Nephron progenitor cell (in vitro differentiated cells): ENCODE data around the gene CCNY.

ENCODE experiments used
- DNase-seq: peaks from one replicate; pipeline ENCODE4 v3.0.0; 2021
- H3K27ac Mint-ChIP-seq: 2 replicates; pipeline ENCODE4 v1.8.0; 2021; ENCODE audit warnings: mild to moderate bottlenecking, moderate library complexity, mixed read lengths
- H3K27me3 Mint-ChIP-seq: 2 replicates; pipeline ENCODE4 v1.8.0; 2021; ENCODE audit warnings: mild to moderate bottlenecking, low read depth, mixed read lengths; ENCODE audit not compliant: poor library complexity
- H3K36me3 Mint-ChIP-seq: 2 replicates; pipeline ENCODE4 v1.8.0; 2021; ENCODE audit warnings: low read depth, mixed read lengths
- H3K4me1 Mint-ChIP-seq: 2 replicates; pipeline ENCODE4 v1.8.0; 2021; ENCODE audit warnings: mixed read lengths
- H3K4me3 Mint-ChIP-seq: 2 replicates; pipeline ENCODE4 v1.8.0; 2021; ENCODE audit warnings: mild to moderate bottlenecking, moderate library complexity, mixed read lengths
- H3K9me3 Mint-ChIP-seq: 2 replicates; pipeline ENCODE4 v1.8.0; 2021; ENCODE audit warnings: mild to moderate bottlenecking, moderate library complexity, mixed read lengths
- CTCF ChIP-seq: fragments of 200-600 bp; sonication (generic); IDR thresholded peaks from 2 replicates; pipeline ENCODE4 v1.5.0; 2021; ENCODE audit warnings: antibody characterized with exemption

The CCNY gene

GRCh38 chr10:35606430-35606829 is 270.1 kb downstream of the CCNY start:
- no peak for TF ChIP-seq CTCF

GRCh38 chr10:35607475-35608327 is 271.4 kb downstream of the CCNY start:
- Mint-ChIP-seq H3K36me3 (no peaks in the 10 kb centered on the region), H3K4me1 (no peaks in the 10 kb centered on the region), H3K27ac (no peak overlapping the region), H3K9me3 (peaks cover 15% of the 10 kb centered on the region), H3K4me3 (no peak overlapping the region), H3K27me3 (peaks cover 3% of the 10 kb centered on the region)
- DNase-seq: no peak
- TF ChIP-seq CTCF: no peak

More at GRCh38 chr10:35606430-35606829, 270.1 kb downstream of the CCNY start:
- no peak overlapping the region for H3K27ac Mint-ChIP-seq
- DNase-seq: no peak
- H3K4me1 Mint-ChIP-seq: no peaks in the 10 kb centered on the region
- H3K36me3 Mint-ChIP-seq: no peaks in the 10 kb centered on the region
- H3K4me3 Mint-ChIP-seq: no peak overlapping the region
- H3K9me3 Mint-ChIP-seq: peaks cover 17% of the 10 kb centered on the region
- peaks cover 8% of the 10 kb centered on the region for H3K27me3 Mint-ChIP-seq

GRCh38 chr10:35608328-35608672 is 272.0 kb downstream of the CCNY start:
- no peaks in the 10 kb centered on the region for H3K4me1 Mint-ChIP-seq
- peaks cover 14% of the 10 kb centered on the region for H3K9me3 Mint-ChIP-seq
- no peak for TF ChIP-seq CTCF
- H3K4me3 Mint-ChIP-seq: no peak overlapping the region
- H3K36me3 Mint-ChIP-seq: no peaks in the 10 kb centered on the region
- no peak overlapping the region for H3K27ac Mint-ChIP-seq
- H3K27me3 Mint-ChIP-seq: no peaks in the 10 kb centered on the region
- DNase-seq: no peak

- no peak overlapping the region for H3K4me3 Mint-ChIP-seq
- H3K36me3 Mint-ChIP-seq: no peaks in the 10 kb centered on the region
- DNase-seq: no peak
- H3K27ac Mint-ChIP-seq: no peak overlapping the region
- H3K4me1 Mint-ChIP-seq: no peaks in the 10 kb centered on the region
- H3K27me3 Mint-ChIP-seq: no peaks in the 10 kb centered on the region
- H3K9me3 Mint-ChIP-seq: peaks cover 12% of the 10 kb centered on the region
- no peak for TF ChIP-seq CTCF
Observed at GRCh38 chr10:35611750-35612149, 275.4 kb downstream of the CCNY start.

GRCh38 chr10:35612385-35613106 is 276.2 kb downstream of the CCNY start:
- Mint-ChIP-seq H3K36me3 (no peaks in the 10 kb centered on the region), H3K27me3 (no peaks in the 10 kb centered on the region), H3K9me3 (peaks cover 12% of the 10 kb centered on the region), H3K27ac (peak overlapping the region; percentile 29), H3K4me3 (no peak overlapping the region), H3K4me1 (no peaks in the 10 kb centered on the region)
- TF ChIP-seq CTCF: no peak
- DNase-seq: no peak
